Renal pelvis (tissue), 4 donors: ENCODE data around the gene ADARB2. TPM values are rescaled to one million over a fixed set of nuclear protein-coding genes. Genes with fewer than 3 reads are reported as not detected.
"Not testable (repeated sequence)": the region's sequence is repeated elsewhere in the genome, so short reads cannot be mapped to it uniquely, and the experiment has no call there.

ENCODE experiments used
- DNase-seq: peaks from one replicate; pipeline ENCODE4 v3.0.0-alpha.2; 2013
- polyA plus RNA-seq, 3 donors: library from polyadenylated mRNA; unstranded; fragments of 120-200 nt; gene quantifications; one replicate each; pipeline ENCODE4 v1.2.1, GENCODE V29; 2013; ENCODE audit not compliant: insufficient read length in 3 of 3

The ADARB2 gene
- polyA plus RNA-seq, 3 donors: 0.62 to 3.0 (median 1.1) TPM

GRCh38 chr10:1467334-1468076 lies 269.8 kb downstream of the ADARB2 start:
- DNase-seq: no peak

- DNase-seq: no peak
Measured at GRCh38 chr10:1465993-1466764, 271.1 kb downstream of the ADARB2 start.

- DNase-seq: no peak
Measured at GRCh38 chr10:1465418-1465911, 271.9 kb downstream of the ADARB2 start.

GRCh38 chr10:1464881-1465417 lies 272.4 kb downstream of the ADARB2 start:
- DNase-seq: peak; percentile 57

- not testable (repeated sequence) for DNase-seq
Measured at GRCh38 chr10:1463971-1464370, 273.4 kb downstream of the ADARB2 start.

- no peak for DNase-seq
Measured at GRCh38 chr10:1462994-1463633, 274.2 kb downstream of the ADARB2 start.

- DNase-seq: no peak
Measured at GRCh38 chr10:1462521-1462920, 274.8 kb downstream of the ADARB2 start.

- DNase-seq: no peak
Measured at GRCh38 chr10:1462032-1462431, 275.3 kb downstream of the ADARB2 start.

GRCh38 chr10:1461016-1461415 lies 276.3 kb downstream of the ADARB2 start:
- no peak for DNase-seq

GRCh38 chr10:1459664-1460063 lies 277.7 kb downstream of the ADARB2 start:
- not testable (repeated sequence) for DNase-seq

- no peak for DNase-seq
Measured at GRCh38 chr10:1454951-1455350, 282.4 kb downstream of the ADARB2 start.

GRCh38 chr10:1454428-1454827 lies 282.9 kb downstream of the ADARB2 start:
- no peak for DNase-seq

GRCh38 chr10:1452777-1453176 lies 284.5 kb downstream of the ADARB2 start:
- DNase-seq: no peak

GRCh38 chr10:1451941-1452340 lies 285.4 kb downstream of the ADARB2 start:
- DNase-seq: no peak

- DNase-seq: no peak
Measured at GRCh38 chr10:1451362-1451888, 285.9 kb downstream of the ADARB2 start.

GRCh38 chr10:1449572-1450205 lies 287.6 kb downstream of the ADARB2 start:
- no peak for DNase-seq

- no peak for DNase-seq
Measured at GRCh38 chr10:1449021-1449420, 288.3 kb downstream of the ADARB2 start.

GRCh38 chr10:1448252-1448930 lies 288.9 kb downstream of the ADARB2 start:
- no peak for DNase-seq

GRCh38 chr10:1444826-1445225 lies 292.5 kb downstream of the ADARB2 start:
- no peak for DNase-seq

- no peak for DNase-seq
Measured at GRCh38 chr10:1440897-1441296, 296.4 kb downstream of the ADARB2 start.
